ENCODE data around the gene GRIP2. TPM values are rescaled to one million over a fixed set of nuclear protein-coding genes. Genes with fewer than 3 reads are reported as not detected.

GRIP2 gene
- polyA plus RNA-seq, 3 donors, result not detected

- intact Hi-C loops (cut with micrococcal nuclease), result no loop called here
- no peak for DNase-seq
- Histone ChIP-seq H4K20me1 (ENCODE audit: insufficient read depth, low read length) (peaks cover 90% of the 10 kb centered on the region), H3K4me2 (replicated peaks; ENCODE audit: extremely low read depth, low read length, poor library complexity, severe bottlenecking) (no peak overlapping the region), H3K27me3 (ENCODE audit: control insufficient read depth in 2 of 2, insufficient read depth in 2 of 2, low read length in 2 of 2) (no peaks in the 10 kb centered on the region), H3K4me1 (ENCODE audit: control insufficient read depth in 1 of 2, insufficient read depth in 2 of 2, low read length in 2 of 2) (no peaks in the 10 kb centered on the region), H2AFZ (ENCODE audit: insufficient read depth, low read depth, low read length, poor library complexity, severe bottlenecking) (no peak overlapping the region), H3K9ac (ENCODE audit: insufficient read depth, low read length, poor library complexity, severe bottlenecking) (no peak overlapping the region), H3K27ac (ENCODE audit: low read depth in 1 of 2, low read length in 2 of 2) (no peak overlapping the region), H3K4me3 (replicated peaks in 1 of 3; ENCODE audit: low read depth in 2 of 3, low read length in 3 of 3) (no peak overlapping the region), H3K36me3 (replicated peaks in 1 of 2; ENCODE audit: control insufficient read depth in 1 of 2, insufficient read depth in 2 of 2, low read length in 2 of 2) (peaks cover 99 to 100% of the 10 kb centered on the region in 2 donors), H3K79me2 (ENCODE audit: insufficient read depth, low read length) (no peaks in the 10 kb centered on the region), H3K9me3 (replicated peaks in 1 of 2; ENCODE audit: control insufficient read depth in 1 of 2, insufficient read depth in 1 of 2, low read length in 2 of 2) (no peaks in the 10 kb centered on the region)
- 100% methylated on average over 6 of the region's 8 CpGs for WGBS (ENCODE audit: insufficient coverage)
- no peaks in the 10 kb centered on the region for H3K4me1 Mint-ChIP-seq
- H3K27ac Mint-ChIP-seq, result peak overlapping the region in 1 of 7 donors; percentile 17
- peaks cover 96 to 100% of the 10 kb centered on the region in 2 donors for H3K36me3 Mint-ChIP-seq
- H3K4me3 Mint-ChIP-seq, result no peak overlapping the region
- no peaks in the 10 kb centered on the region for H3K27me3 Mint-ChIP-seq (ENCODE audit: low read depth in 3 of 3)
- no peaks in the 10 kb centered on the region for H3K9me3 Mint-ChIP-seq
- TF ChIP-seq CTCF (IDR thresholded peaks at IDR 0.05), result no peak
Observed at GRCh38 chr3:14480207-14481017, 59.7 kb downstream of the GRIP2 start.

- intact Hi-C loops (cut with micrococcal nuclease), result loop anchor here in 1 of 2 donors (10.0 kb wide), 1 partner anchor 585 kb away; no protein-coding TSS in a partner anchor
- no peak overlapping the region for H2AFZ ChIP-seq (ENCODE audit: insufficient read depth, low read depth, low read length, poor library complexity, severe bottlenecking)
- peaks cover 88% of the 10 kb centered on the region for H4K20me1 ChIP-seq (ENCODE audit: insufficient read depth, low read length)
- Mint-ChIP-seq H3K36me3 (peaks cover 94 to 100% of the 10 kb centered on the region in 2 donors), H3K27ac (no peak overlapping the region), H3K4me3 (no peak overlapping the region), H3K9me3 (no peaks in the 10 kb centered on the region), H3K4me1 (no peaks in the 10 kb centered on the region), H3K27me3 (ENCODE audit: low read depth in 3 of 3) (no peaks in the 10 kb centered on the region)
- no peaks in the 10 kb centered on the region for H3K9me3 ChIP-seq (replicated peaks in 1 of 2; ENCODE audit: control insufficient read depth in 1 of 2, insufficient read depth in 1 of 2, low read length in 2 of 2)
- H3K27ac ChIP-seq (ENCODE audit: low read depth in 1 of 2, low read length in 2 of 2), result no peak overlapping the region
- no peak overlapping the region for H3K4me3 ChIP-seq (replicated peaks in 1 of 3; ENCODE audit: low read depth in 2 of 3, low read length in 3 of 3)
- TF ChIP-seq CTCF (IDR thresholded peaks at IDR 0.05), result no peak
- peaks cover 97 to 100% of the 10 kb centered on the region in 2 donors for H3K36me3 ChIP-seq (replicated peaks in 1 of 2; ENCODE audit: control insufficient read depth in 1 of 2, insufficient read depth in 2 of 2, low read length in 2 of 2)
- H3K79me2 ChIP-seq (ENCODE audit: insufficient read depth, low read length), result no peaks in the 10 kb centered on the region
- H3K4me2 ChIP-seq (replicated peaks; ENCODE audit: extremely low read depth, low read length, poor library complexity, severe bottlenecking), result no peak overlapping the region
- DNase-seq, result no peak
- H3K4me1 ChIP-seq (ENCODE audit: control insufficient read depth in 1 of 2, insufficient read depth in 2 of 2, low read length in 2 of 2), result no peaks in the 10 kb centered on the region
- no peak overlapping the region for H3K9ac ChIP-seq (ENCODE audit: insufficient read depth, low read length, poor library complexity, severe bottlenecking)
- WGBS (ENCODE audit: insufficient coverage), result 94% methylated on average over 5 of the region's 6 CpGs
- H3K27me3 ChIP-seq (ENCODE audit: control insufficient read depth in 2 of 2, insufficient read depth in 2 of 2, low read length in 2 of 2), result no peaks in the 10 kb centered on the region
Observed at GRCh38 chr3:14479591-14479990, 60.6 kb downstream of the GRIP2 start.

Measured in CD14-positive monocyte (primary cell).